Heart left ventricle (tissue), 16 donors: ENCODE results near the gene DRD3. TPM values are rescaled to one million over a fixed set of nuclear protein-coding genes. Genes with fewer than 3 reads are reported as not detected.

Source experiments
- ATAC-seq, 4 donors: fragments of 200-7000 bp; cut with Tn5 transposase; one replicate each; pipeline ENCODE4 v1.9.1; 2020 to 2022; ENCODE audit warnings: moderate library complexity in 4 of 4, mild to moderate bottlenecking in 3 of 4, moderate number of reproducible peaks in 1 of 4
- DNase-seq, 5 donors: peaks; one replicate each; pipeline ENCODE4 v3.0.0-alpha.2; 2020
- H3K27ac ChIP-seq, 12 donors: fragments of 200-600 bp; sonication (generic) in 4 of 12; one replicate each; pipeline versions ENCODE4 v1.5.0 to v1.8.0; 2016 to 2022; ENCODE audit warnings: mild to moderate bottlenecking in 2 of 12
- H3K27me3 ChIP-seq, 9 donors: fragments of 200-600 bp; sonication (generic) in 2 of 9; one replicate each; pipeline versions ENCODE4 v1.5.1 to v1.8.0; 2016 to 2022; ENCODE audit warnings: mild to moderate bottlenecking in 3 of 9
- H3K36me3 ChIP-seq, 9 donors: fragments of 200-600 bp; sonication (generic) in 2 of 9; one replicate each; pipeline versions ENCODE4 v1.5.0 to v1.8.0; 2018 to 2022; ENCODE audit warnings: mild to moderate bottlenecking in 2 of 9
- H3K4me1 ChIP-seq, 12 donors: fragments of 200-600 bp; sonication (generic) in 4 of 12; one replicate each; pipeline versions ENCODE4 v1.5.0 to v1.8.0; 2016 to 2022; ENCODE audit warnings: mild to moderate bottlenecking in 3 of 12
- H3K4me3 ChIP-seq, 12 donors: fragments of 200-600 bp; sonication (generic) in 4 of 12; one replicate each; pipeline versions ENCODE4 v1.5.0 to v1.8.0; 2017 to 2022; ENCODE audit warnings: mild to moderate bottlenecking in 9 of 12, moderate library complexity in 4 of 12
- H3K9me3 ChIP-seq, 12 donors: fragments of 200-600 bp; sonication (generic) in 4 of 12; one replicate each; pipeline versions ENCODE4 v1.5.0 to v1.8.0; 2016 to 2022; ENCODE audit warnings: mild to moderate bottlenecking in 1 of 12
- POLR2A ChIP-seq, 2 donors: fragments of 450-650 bp; IDR thresholded peaks; one replicate each; pipeline ENCODE4 v1.6.1; 2017; ENCODE audit warnings: antibody characterized with exemption in 2 of 2, mild to moderate bottlenecking in 2 of 2, moderate library complexity in 2 of 2
- WGBS, 4 donors: extraction: QIAGEN DNeasy Blood & Tissue Kit in 2 of 4; methylation state at CpG; one replicate each; pipeline versions ENCODE4 v1.1.5 to v1.1.7; 2013 to 2018; 5-methylcytosine and 5-hydroxymethylcytosine counted together
- intact Hi-C, 10 donors: fragments of 100-400 bp; cut with DNase I; formaldehyde crosslinking; loops; one replicate each; pipeline versions ENCODE4 v1.11.1 to v1.14.2; 2022
- polyA plus RNA-seq, 2 donors: library from polyadenylated mRNA; stranded (reverse); fragments of 200-250 nt; gene quantifications; one replicate each; pipeline ENCODE4 v1.2.3, GENCODE V29; 2013
- total RNA-seq, 9 donors: library from RNA; depleted of rRNA in 2 of 9; stranded (reverse); fragments of >200 nt in 2 of 9; fragmentation: NEBNext Ultra II Directional in 3 of 9; extraction: Animal tissue kit (Norgen Biotek cat#: 25700) in 3 of 9; gene quantifications; one replicate each; pipeline versions ENCODE4 v1.1.0 to v1.2.4, GENCODE V29; 2016 to 2023
- TF ChIP-seq, protein P1 (sequence below), 12 donors: fragments of 200-600 bp; sonication (generic) in 4 of 12; IDR thresholded peaks; one replicate each; pipeline versions ENCODE4 v1.5.0 to v1.8.0; 2018 to 2022; ENCODE audit warnings: antibody characterized with exemption in 12 of 12, mild to moderate bottlenecking in 5 of 12
- donor health status: ischemic (EF 13 %, LVEDD 7.1; RV severe dilation, severe dysfunction).
- donor health status: healthy with polysubstance abuse.
- donor health status: DM: no; HTN: yes; CAD: no.
- donor health status: DM: no; HTN: no; CAD: no.
- donor health status: ischemic (EF 25% LVEDD 6.9; RV normal size, moderate dysfunction).
- donor health status: ischemic (EF 25% LVEDD 5.7; RV mildly dilated, moderate dysfunction).
- donor health status: healthy.
- donor health status: DM: yes; HTN: yes; CAD: no.
- donor health status: ischemic (EF 35%, LVEDD 5.7; RV mildly dilated, moderate dysfunction).
- donor health status: nonischemic (EF 11% LVEDD 7.7; RV severe dilation, severe dysfunction).
- donor health status: DM: yes; HTN: yes; CAD: no.
- donor health status: PGD.
- donor health status: ischemic (EF 29% LVEDD 5.4; RV normal size, mild dysfunction).
- donor health status: nonischemic (EF 23%, LVEDD 6.1; RV moderate dilation, normal function).

The DRD3 gene
- total and polyA plus RNA-seq, 11 donors, result not detected

DNA sequence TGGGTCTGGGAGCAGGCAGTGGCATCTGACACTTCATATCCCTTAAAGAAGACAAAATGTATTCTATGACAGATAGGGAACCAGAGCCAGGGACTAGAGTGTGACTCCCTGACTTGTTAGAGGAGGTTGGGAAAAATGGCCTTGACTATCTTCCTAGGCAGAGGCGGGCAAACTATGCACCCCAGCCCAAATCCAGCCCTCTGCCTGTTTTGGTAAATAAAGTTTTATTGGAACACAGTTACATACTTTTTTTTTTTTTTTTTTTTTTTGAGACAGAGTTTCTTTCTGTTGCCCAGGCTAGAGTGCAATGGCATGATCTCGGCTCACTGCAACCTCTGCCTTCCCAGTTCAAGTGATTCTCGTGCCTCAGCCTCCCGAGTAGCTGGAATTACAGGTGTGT is 75.0 kb downstream of the DRD3 start:
- Histone ChIP-seq H3K27me3 (no peaks in the 10 kb centered on the region), H3K4me3 (no peak overlapping the region), H3K4me1 (no peaks in the 10 kb centered on the region), H3K27ac (no peak overlapping the region), H3K9me3 (no peaks in the 10 kb centered on the region), H3K36me3 (no peaks in the 10 kb centered on the region)
- ATAC-seq, result no peak
- intact Hi-C loops, result no loop called here
- WGBS, 4 donors, result 89 to 97% (median 94%) methylated on average over 4 of the region's 4 CpGs
- no peak for TF ChIP-seq POLR2A (IDR thresholded peaks at IDR 0.05)
- TF ChIP-seq, protein P1, sequence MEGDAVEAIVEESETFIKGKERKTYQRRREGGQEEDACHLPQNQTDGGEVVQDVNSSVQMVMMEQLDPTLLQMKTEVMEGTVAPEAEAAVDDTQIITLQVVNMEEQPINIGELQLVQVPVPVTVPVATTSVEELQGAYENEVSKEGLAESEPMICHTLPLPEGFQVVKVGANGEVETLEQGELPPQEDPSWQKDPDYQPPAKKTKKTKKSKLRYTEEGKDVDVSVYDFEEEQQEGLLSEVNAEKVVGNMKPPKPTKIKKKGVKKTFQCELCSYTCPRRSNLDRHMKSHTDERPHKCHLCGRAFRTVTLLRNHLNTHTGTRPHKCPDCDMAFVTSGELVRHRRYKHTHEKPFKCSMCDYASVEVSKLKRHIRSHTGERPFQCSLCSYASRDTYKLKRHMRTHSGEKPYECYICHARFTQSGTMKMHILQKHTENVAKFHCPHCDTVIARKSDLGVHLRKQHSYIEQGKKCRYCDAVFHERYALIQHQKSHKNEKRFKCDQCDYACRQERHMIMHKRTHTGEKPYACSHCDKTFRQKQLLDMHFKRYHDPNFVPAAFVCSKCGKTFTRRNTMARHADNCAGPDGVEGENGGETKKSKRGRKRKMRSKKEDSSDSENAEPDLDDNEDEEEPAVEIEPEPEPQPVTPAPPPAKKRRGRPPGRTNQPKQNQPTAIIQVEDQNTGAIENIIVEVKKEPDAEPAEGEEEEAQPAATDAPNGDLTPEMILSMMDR (IDR thresholded peaks at IDR 0.05), result no peak
- DNase-seq, result no peak

DNA sequence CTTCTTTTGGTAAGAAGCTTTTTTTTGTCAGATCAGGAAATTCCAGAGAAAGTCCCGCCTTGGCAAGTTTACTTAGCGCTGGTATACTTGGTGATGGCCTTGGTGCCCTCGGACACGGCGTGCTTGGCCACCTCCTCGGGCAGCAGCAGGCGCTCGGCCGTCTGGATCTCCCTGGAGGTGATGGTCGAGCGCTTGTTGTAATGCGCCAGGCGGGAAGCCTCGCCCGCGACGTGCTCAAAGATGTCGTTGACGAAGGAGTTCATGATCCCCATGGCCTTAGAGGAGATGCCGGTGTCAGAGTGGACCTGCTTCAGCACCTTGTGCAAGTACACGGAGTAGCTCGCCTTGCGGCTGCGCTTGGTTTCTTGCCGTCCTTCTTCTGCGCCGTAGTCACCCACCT is 75.7 kb downstream of the DRD3 start:
- intact Hi-C loops, result no loop called here
- no peaks in the 10 kb centered on the region for H3K4me1 ChIP-seq
- no peaks in the 10 kb centered on the region for H3K27me3 ChIP-seq
- no peak overlapping the region for H3K27ac ChIP-seq
- DNase-seq, result no peak
- no peak overlapping the region for H3K4me3 ChIP-seq
- no peaks in the 10 kb centered on the region for H3K36me3 ChIP-seq
- ATAC-seq, result no peak
- 87 to 94% (median 93%) methylated on average over 27 of the region's 27 CpGs for WGBS, 4 donors
- TF ChIP-seq POLR2A (IDR thresholded peaks at IDR 0.05), result no peak
- TF ChIP-seq, protein P1 (IDR thresholded peaks at IDR 0.05), result no peak
- H3K9me3 ChIP-seq, result no peaks in the 10 kb centered on the region

DNA sequence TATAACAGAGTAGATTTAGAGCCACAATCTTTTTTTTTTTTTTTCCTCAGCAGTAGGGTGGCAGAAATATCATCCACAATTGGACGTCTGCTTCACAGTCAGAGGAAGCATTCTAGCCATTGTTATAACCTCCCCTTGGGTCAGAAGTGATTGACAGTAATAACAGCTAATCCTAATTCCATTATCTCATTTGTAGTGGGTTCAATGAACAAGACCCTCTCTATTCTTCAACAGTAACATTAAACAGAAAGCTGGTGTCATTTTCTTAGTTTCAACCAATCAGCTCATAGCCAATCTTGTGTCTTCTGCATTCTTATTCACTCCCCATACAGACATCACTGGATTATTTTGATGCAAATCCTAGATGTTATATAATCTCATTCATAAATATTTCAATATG is 77.8 kb downstream of the DRD3 start:
- ATAC-seq (no peak), DNase-seq (no peak)
- Histone ChIP-seq H3K4me3 (no peak overlapping the region), H3K27me3 (no peaks in the 10 kb centered on the region), H3K4me1 (no peaks in the 10 kb centered on the region), H3K27ac (no peak overlapping the region), H3K9me3 (no peaks in the 10 kb centered on the region), H3K36me3 (no peaks in the 10 kb centered on the region)
- 35 to 46% (median 35%) methylated on average over 1 of the region's 1 CpG for WGBS, 4 donors
- TF ChIP-seq, protein P1 (IDR thresholded peaks at IDR 0.05), result no peak
- no peak for TF ChIP-seq POLR2A (IDR thresholded peaks at IDR 0.05)
- intact Hi-C loops, result no loop called here

DNA sequence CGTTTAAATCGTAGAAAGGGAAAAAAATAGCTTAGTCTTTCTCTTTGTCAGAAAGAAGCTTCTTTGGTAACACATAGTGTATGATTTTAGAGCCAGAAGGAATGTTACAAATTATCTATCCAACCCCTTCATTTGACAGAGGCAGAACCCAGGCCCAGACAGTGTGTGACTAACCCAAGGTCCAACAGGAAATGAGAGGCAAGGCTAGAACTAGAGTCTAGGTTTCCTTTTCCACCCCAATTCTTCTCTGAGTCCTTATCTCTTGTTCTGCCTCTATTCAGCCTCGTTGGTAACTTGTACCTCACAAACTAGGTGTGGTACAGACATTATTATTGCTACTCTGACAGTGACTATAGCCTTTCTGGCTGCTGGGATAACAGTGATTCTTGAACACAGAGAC is 83.1 kb downstream of the DRD3 start:
- Histone ChIP-seq H3K36me3 (no peaks in the 10 kb centered on the region), H3K4me1 (peaks cover 0 to 19% (median 6%) of the 10 kb centered on the region in 12 donors), H3K4me3 (no peak overlapping the region), H3K27ac (no peak overlapping the region), H3K9me3 (no peaks in the 10 kb centered on the region), H3K27me3 (no peaks in the 10 kb centered on the region)
- no peak for ATAC-seq
- intact Hi-C loops, result no loop called here
- TF ChIP-seq, protein P1 (IDR thresholded peaks at IDR 0.05), result no peak
- TF ChIP-seq POLR2A (IDR thresholded peaks at IDR 0.05), result no peak
- 66 to 69% (median 67%) methylated on average over 3 of the region's 3 CpGs for WGBS, 4 donors
- no peak for DNase-seq
